ENCODE measurements around the gene FLT4.

The FLT4 gene

DNA sequence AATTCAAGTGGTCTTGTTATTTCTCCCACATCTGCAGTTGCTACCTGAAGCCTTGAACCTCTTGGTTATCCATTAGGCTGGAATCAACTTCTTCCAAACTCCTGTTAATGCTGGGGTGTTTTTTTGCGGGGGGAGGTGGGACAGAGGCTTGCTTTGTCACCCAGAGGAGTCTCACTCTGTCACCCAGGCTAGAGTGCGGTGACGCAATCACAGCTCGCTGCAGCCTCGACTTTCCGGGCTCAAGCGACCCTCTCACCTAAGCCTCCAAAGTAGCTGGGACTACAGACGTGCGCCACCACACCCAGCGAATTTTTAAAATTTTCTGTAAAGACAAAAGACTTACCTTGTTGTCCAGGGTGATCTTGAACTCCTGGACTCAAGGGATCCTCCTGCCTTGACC lies 62.5 kb downstream of the FLT4 start:
- no peak for DNase-seq

DNA sequence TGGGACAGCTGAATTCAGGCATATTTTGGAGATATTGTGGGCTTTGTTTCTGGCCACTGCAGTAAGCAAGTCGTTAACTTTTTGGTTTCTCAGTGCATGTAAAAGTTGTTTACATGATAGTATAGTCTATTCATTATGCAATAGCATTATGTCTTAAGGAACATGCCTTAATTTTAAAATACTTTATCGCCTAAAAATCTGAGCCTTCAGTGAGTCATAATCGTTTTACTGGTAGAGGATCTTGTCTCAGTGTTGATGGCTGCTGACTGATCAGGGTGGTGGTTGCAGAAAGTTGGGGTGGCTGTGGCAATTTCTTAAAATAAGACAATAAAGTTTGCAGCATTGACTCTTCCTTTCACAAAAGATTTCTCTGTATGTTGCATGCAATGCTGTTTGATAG lies 63.2 kb downstream of the FLT4 start:
- DNase-seq = no peak

DNA sequence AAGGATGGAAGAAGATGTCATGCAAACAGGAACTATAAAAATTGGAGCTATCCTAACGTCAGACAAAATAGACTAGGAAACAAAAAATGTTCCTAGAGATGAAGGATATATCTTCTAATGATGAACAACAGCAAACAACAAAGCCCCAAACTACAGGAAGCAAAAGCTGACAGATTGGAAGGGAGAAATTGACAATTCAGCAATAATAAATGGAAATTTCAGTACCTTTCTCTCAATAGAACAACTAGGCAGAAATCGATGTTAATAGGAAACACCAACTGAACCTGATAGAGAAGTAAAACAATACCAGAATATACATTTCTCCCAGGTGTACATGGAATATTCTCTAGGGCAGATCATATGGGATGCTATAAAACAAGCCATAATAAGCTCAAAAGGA lies 65.7 kb downstream of the FLT4 start:
- no peak for DNase-seq

DNA sequence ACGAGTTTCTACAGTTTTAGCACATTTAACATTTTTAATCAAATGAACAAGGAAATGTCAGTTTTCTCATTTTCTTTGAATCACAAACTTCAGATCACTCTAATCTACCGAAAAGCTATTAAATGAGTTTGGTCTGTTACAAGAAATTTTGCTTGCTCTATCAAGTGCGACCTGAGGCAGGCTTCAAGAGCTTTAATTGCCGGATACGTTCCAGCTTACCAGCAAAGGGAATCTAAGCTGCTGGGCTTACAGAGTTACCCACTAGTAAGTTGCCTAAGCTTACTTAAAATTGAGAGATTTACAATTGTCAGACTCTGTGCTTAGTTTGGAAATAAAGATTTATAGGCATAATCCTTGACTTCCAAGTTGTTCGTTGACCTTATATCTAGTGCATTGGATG lies 68.7 kb downstream of the FLT4 start:
- DNase-seq = no peak

DNA sequence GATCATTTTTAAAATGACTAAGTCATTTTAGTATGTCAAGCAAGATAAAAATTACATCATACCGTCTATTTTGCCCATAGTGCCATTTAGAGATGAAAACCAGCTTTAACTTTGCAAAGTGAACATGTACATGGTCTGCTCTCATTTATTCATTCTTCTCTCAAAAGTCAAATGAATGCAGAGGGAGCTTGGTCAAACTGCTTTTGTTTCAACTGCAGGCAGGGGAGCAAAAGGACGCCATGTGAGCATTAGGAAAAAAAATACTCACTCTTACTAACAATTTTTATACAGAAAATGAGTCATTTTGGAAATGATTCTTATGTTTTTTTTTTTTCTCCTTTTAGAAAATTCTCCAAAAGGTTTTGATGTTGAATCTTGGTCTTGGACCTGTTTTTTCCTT lies 73.8 kb downstream of the FLT4 start:
- DNase-seq = no peak

DNA sequence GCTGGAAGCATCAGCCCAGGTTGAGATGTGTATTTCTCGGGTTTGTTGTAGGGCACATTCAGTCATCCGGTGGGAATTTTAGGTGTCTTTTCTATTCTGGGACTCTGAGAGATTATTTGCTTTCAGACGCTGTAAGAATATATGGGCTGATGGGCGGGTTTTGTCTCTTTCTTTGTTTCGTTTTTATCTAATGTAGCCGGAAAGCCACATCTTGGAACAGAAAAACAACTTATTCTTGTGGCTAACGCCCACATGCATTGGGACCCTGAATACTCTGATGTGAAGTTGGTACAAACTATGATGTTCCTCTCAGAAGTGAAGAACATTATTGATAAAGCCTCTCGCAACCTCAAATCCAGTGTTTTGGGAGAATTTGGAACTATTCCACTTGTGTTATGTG lies 80.5 kb downstream of the FLT4 start:
- no peak for DNase-seq

DNA sequence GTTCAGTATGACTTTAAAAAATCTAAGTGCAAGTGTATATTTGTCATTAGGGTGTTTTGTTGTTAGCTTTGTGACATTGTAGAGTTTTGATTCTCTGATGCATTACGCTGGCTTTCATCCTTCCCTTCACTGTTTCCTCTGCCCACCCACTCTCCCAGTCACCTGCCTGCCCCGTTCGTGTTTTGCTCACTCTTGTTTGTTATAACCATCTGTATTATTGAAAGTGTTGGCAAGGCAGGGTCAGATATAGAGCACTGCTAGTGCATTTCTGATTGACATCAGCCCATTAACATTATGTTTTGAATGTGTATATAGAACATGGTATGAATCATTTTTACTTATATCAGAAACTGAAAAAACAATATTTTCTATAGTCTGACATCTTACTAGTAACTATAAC lies 85.4 kb downstream of the FLT4 start:
- no peak for DNase-seq

DNA sequence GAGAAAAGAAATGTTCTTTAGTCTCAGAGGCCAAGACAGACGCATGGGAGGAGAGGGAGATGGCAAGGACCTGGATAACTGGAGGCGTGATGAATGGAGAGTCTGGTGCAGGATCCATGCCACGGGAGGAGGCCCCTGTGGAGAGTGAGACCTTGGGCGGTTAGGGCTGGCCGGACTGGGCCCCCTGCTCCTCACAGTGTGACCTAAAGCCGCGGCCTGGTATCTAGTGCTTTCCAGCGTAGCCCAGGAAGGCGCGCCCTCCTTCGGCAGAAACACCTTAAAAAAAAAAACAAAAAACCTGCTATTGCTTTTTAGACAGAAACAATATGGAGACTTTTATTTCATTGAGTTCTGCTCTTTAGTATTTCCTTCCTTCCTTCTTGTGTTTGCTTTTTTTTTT lies 91.2 kb downstream of the FLT4 start:
- DNase-seq = no peak

DNA sequence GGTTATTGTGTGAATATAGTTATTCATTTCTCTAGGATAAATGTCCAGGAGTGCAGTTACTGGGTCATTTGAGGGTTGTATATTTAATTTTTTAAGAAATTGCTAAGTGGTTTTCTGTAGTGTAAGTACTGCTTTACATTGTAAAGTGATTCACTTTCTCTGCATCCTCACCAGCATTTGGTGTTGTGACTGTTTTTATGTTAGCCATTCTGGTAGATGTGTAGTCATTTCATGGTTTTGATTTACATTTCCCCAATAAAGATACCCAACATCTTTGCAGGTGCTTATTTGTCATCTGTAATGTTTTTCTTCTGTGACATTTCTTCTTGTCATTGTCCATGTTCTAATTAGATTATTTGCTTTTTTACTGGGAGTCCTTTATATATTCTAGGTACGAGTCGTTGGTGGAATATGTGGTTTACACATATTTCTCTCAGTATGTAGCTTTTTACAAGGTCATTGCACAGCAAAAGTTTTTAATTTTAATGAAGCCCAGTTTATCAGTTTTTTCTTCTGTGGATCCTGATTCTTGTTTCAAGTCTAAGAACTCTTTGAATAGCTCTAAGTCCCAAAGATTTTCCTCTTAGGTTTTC lies 92.1 kb downstream of the FLT4 start:
- DNase-seq = no peak

DNA sequence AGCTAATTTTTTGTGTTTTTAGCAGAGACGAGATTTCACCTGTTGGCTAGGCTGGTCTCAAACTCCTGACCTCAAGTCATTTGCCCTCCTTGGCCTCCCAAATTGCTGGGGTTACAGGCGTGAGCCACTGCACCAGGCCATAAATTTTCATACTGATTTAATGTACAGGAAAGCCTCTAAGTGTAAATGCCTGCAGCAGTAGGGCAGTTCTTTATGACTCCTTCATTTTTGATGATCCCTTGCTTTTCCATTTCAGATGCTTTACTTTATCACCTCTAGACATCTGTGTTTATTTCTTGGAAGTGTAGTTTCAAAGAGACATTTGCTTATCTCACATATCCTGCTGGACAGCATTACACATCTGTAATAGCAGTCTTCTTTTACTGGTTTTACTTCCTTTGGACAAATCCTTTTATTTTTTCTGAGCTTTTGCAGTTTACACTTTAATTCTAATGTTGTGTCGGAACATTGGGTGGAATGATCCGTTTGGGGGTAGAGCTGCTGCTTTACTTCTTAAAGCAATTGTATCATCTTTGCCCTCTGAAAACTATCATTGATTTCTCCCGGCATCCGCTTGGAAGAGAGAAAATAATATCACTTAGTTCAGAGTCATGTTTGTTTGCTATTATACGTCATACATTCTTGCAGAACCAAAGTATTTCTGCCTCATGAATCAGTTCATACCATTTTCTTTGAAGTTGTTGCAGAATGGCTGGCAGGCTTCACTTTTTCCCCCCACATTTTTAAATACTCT lies 94.1 kb downstream of the FLT4 start:
- no peak for DNase-seq

DNA sequence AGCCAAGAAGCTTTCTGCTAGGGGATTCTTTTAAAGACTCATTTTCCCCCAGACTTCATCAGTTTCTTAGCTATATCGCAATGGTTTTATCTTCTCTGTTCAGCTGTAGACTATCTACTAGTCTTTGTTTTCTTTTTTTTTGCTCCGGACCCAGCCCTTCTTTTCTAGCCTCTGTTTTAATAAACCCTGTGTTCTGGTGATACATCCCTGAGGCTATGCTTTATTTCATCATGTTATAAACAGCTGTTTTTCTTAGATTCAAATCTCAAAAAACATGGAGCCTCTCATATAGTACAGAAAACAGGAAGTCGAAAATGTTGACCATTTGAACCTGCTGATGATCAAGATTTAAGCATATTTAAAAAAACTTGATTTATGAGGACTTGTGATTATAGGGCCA lies 95.9 kb downstream of the FLT4 start:
- DNase-seq = no peak

All from NCI-H226 (cell line).